Activated CD4-positive, alpha-beta T cell treated with anti-CD3 and anti-CD28 coated beads for 36 hours (primary cell): Measurements from ENCODE around the gene ETNK2. TPM values are rescaled to one million over a fixed set of nuclear protein-coding genes. Genes with fewer than 3 reads are reported as not detected.

Experiments used
- ATAC-seq: fragments of 200-7000 bp; cut with Tn5 transposase; one replicate; pipeline ENCODE4 v1.10.0; 2021; ENCODE audit warnings: mild to moderate bottlenecking, moderate library complexity
- CTCF ChIA-PET: fragments of 350-600 bp; sonication (Branson Sonifier 250); formaldehyde crosslinking; loops from one replicate; lab custom pipeline; 2021; ENCODE audit warnings: antibody characterized with exemption; lab: Charles Lee
- POLR2A ChIA-PET: fragments of 350-600 bp; sonication (Branson Sonifier 250); formaldehyde crosslinking; loops from one replicate; lab custom pipeline; 2021; ENCODE audit warnings: antibody characterized with exemption, inconsistent platforms; lab: Charles Lee
- DNase-seq: peaks from one replicate; pipeline ENCODE4 v3.0.0-alpha.2; 2020
- H3K27ac Mint-ChIP-seq: one replicate; pipeline ENCODE4 v1.8.0; 2021; ENCODE audit warnings: mixed read lengths
- H3K27me3 Mint-ChIP-seq: one replicate; pipeline ENCODE4 v1.8.0; 2021; ENCODE audit warnings: mixed read lengths
- H3K36me3 Mint-ChIP-seq: one replicate; pipeline ENCODE4 v1.8.0; 2021; ENCODE audit warnings: low read depth, mixed read lengths
- H3K4me1 Mint-ChIP-seq: one replicate; pipeline ENCODE4 v1.8.0; 2021; ENCODE audit warnings: mixed read lengths
- H3K4me3 Mint-ChIP-seq: one replicate; pipeline ENCODE4 v1.8.0; 2021; ENCODE audit warnings: mild to moderate bottlenecking, moderate library complexity, mixed read lengths
- H3K9me3 Mint-ChIP-seq: one replicate; pipeline ENCODE4 v1.8.0; 2021; ENCODE audit warnings: low read depth, mixed read lengths
- intact Hi-C, 2 experiments: fragments of 100-400 bp; cut with DNase I in 1 of 2; cut with micrococcal nuclease in 1 of 2; formaldehyde crosslinking; loops; one replicate each; pipeline versions ENCODE4 v1.14.2 to v1.15.1; 2022 to 2024; cut with DNase I, micrococcal nuclease
- total RNA-seq, 2 experiments: library from RNA; stranded (reverse); gene quantifications; one replicate each; pipeline ENCODE4 v1.2.3, GENCODE V29; 2021

ETNK2 gene
- total RNA-seq, 2 experiments from 2014 or later: 0.77 to 0.82 TPM

DNA sequence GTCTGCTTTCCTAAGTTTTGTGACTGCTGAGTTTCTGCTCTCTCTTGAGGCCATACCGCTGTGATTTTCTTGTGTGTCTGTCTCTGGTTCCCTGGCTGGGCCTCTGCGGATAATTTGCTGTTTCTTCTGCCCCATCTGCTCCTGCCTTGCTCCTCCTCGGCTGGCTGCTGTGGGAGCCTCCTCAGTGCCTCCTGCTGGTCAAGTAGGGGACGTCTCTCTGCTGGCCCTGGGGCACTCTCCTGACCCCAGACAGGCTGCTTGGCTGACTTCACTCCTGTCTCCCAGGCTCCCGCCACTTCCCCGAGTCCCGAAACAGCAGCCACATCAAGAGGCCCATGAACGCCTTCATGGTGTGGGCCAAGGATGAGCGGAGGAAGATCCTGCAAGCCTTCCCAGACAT is 28.5 kb downstream of the ETNK2 start:
- DNase-seq: peak; percentile 40
- no peaks in the 10 kb centered on the region for H3K36me3 Mint-ChIP-seq
- no peaks in the 10 kb centered on the region for H3K27me3 Mint-ChIP-seq
- POLR2A ChIA-PET: no interaction called here
- intact Hi-C loops: no loop called here
- no peaks in the 10 kb centered on the region for H3K4me1 Mint-ChIP-seq
- H3K4me3 Mint-ChIP-seq: no peak overlapping the region
- CTCF ChIA-PET: interaction anchor here (0.5 kb wide), 1 partner anchor 261 kb away, joined by 4 read pairs; no protein-coding TSS in a partner anchor
- no peaks in the 10 kb centered on the region for H3K9me3 Mint-ChIP-seq
- no peak overlapping the region for H3K27ac Mint-ChIP-seq
- peak; percentile 59 for ATAC-seq

DNA sequence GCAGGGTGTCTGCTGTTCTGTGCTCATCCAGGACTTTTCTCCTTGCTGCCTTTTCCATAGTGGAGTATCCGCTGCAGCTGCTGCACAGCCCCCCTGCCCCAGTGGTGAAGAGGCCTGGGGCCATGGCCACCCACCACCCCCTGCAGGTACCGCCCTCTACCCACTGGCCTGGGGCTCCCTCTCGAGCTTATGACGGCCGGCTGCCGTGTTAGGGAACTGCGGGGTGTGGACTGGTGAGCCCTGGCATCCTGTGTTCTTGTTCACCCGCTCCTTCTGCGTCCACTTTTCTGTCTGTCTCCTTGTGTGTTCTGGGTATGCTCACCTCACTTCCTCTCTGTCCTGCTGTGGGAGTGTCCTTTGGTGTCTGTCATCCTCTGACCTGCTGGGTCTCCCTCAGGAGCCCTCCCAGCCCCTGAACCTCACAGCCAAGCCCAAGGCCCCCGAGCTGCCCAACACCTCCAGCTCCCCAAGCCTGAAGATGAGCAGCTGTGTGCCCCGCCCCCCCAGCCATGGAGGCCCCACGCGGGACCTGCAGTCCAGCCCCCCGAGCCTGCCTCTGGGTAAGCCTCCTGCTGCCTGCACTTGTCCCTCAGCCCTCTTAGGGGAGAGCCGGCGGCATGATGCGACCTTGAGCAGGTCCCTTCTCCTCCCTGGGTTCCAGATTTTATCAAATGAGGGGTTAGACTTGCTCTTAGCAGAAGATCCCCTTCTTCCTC is 29.8 kb downstream of the ETNK2 start:
- Mint-ChIP-seq H3K36me3 (no peaks in the 10 kb centered on the region), H3K4me3 (no peak overlapping the region), H3K27ac (no peak overlapping the region), H3K4me1 (no peaks in the 10 kb centered on the region), H3K9me3 (no peaks in the 10 kb centered on the region), H3K27me3 (no peaks in the 10 kb centered on the region)
- ChIA-PET CTCF (interaction anchor here (0.6 kb wide), 1 partner anchor 97 kb away, joined by 3 read pairs; no protein-coding TSS in a partner anchor), POLR2A (no interaction called here)
- intact Hi-C loops: no loop called here
- ATAC-seq (no peak), DNase-seq (no peak)

DNA sequence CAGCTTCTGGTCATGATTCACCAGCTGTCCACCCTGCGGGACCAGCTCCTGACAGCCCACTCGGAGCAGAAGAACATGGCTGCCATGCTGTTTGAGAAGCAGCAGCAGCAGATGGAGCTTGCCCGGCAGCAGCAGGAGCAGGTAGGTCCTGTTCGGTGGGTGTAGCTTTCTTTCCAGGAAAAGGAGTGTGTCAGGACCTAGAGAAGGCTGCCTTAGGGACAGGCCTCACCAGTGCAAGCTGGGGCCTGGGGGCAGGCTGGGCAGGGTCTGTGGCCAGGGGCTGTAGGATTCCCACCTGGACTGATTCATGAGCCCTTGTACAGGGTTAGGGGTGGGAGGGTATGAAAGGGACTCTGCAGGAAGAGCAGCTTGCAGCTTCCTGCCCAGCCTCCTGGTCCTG is 35.3 kb downstream of the ETNK2 start:
- ChIA-PET POLR2A (no interaction called here), CTCF (interaction anchor here (0.8 to 1.8 kb wide), 2 partner anchors 12 to 46 kb away, joined by 3 to 5 read pairs; no protein-coding TSS in a partner anchor)
- Mint-ChIP-seq H3K4me1 (no peaks in the 10 kb centered on the region), H3K27ac (no peak overlapping the region), H3K27me3 (no peaks in the 10 kb centered on the region), H3K4me3 (no peak overlapping the region), H3K36me3 (no peaks in the 10 kb centered on the region), H3K9me3 (no peaks in the 10 kb centered on the region)
- intact Hi-C loops: no loop called here
- DNase-seq (no peak), ATAC-seq (no peak)

DNA sequence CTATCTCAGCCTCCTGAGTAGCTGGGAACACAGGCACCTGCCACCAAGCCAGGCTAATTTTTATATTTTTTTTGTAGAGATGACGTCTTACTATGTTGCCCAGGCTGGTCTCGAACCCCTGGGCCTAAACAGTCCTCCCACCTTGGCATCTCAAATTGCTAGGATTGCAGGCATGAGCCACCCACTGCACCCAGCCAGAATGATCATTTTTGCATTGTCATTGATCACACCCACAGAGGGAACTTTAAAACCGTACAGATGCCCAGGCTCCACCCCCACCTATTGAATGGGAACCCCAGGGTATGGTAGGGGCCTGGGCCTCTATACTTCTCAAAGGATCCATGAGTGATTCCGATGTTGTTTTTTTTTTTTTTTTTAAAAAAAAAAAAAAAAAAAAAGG is 36.7 kb downstream of the ETNK2 start:
- Mint-ChIP-seq H3K4me3 (no peak overlapping the region), H3K27me3 (no peaks in the 10 kb centered on the region), H3K9me3 (no peaks in the 10 kb centered on the region), H3K27ac (no peak overlapping the region), H3K36me3 (no peaks in the 10 kb centered on the region), H3K4me1 (no peaks in the 10 kb centered on the region)
- DNase-seq (no peak), ATAC-seq (no peak)
- intact Hi-C loops: no loop called here
- ChIA-PET CTCF (no interaction called here), POLR2A (interaction anchor here (0.8 kb wide), 1 partner anchor 14 kb away, joined by 12 read pairs; no protein-coding TSS in a partner anchor)

DNA sequence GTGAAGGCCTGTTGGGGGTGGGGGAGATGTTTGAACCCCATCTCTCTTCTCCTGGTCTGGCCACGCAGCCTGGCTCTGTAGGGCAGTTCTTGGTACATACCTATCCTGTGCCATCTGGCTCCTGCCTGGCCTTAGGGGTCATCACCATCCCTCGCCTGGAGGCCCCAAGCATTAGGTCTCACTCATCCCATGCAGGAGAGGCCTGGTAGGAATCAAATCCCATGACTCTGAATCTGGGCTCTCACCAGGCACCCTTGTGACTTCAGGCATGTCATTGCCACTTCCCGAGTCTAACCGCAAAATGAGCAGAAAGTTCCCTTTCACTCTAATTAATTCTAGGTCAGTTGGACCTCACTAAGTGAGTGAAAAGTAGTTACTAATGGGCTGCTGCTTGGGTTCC is 37.2 kb downstream of the ETNK2 start:
- H3K27ac Mint-ChIP-seq: no peak overlapping the region
- intact Hi-C loops: no loop called here
- ATAC-seq (no peak), DNase-seq (no peak)
- ChIA-PET POLR2A (no interaction called here), CTCF (interaction anchor here (1.9 kb wide), 1 partner anchor 14 kb away, joined by 5 read pairs; no protein-coding TSS in a partner anchor)
- no peaks in the 10 kb centered on the region for H3K27me3 Mint-ChIP-seq
- H3K9me3 Mint-ChIP-seq: no peaks in the 10 kb centered on the region
- H3K4me1 Mint-ChIP-seq: no peaks in the 10 kb centered on the region
- H3K36me3 Mint-ChIP-seq: no peaks in the 10 kb centered on the region
- H3K4me3 Mint-ChIP-seq: no peak overlapping the region

DNA sequence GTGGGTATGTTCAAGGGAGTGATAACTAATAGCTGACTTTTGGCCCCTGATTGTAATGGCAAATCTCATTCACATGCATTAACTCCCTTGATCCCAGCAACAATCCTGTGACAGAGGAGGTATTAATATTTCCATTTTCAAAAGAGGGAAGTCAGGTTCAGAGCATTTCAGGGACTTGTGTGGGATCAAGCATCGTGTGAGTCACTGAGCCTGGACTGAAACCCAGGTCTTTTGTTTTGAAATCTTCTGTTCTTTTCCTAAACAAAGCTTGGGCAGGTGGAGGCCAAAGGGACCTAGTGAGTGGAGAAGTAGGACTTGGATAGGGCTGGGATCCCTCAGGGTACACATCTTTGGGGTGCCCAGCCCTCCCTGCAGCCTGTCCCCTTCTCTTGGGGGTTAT is 37.9 kb downstream of the ETNK2 start:
- ChIA-PET CTCF (interaction anchor here (1.0 to 1.9 kb wide), 3 partner anchors 11 to 54 kb away, joined by 3 to 5 read pairs (median 5); no protein-coding TSS in a partner anchor), POLR2A (no interaction called here)
- H3K4me1 Mint-ChIP-seq: no peaks in the 10 kb centered on the region
- ATAC-seq (no peak), DNase-seq (no peak)
- no peaks in the 10 kb centered on the region for H3K36me3 Mint-ChIP-seq
- no peak overlapping the region for H3K4me3 Mint-ChIP-seq
- intact Hi-C loops: no loop called here
- H3K9me3 Mint-ChIP-seq: no peaks in the 10 kb centered on the region
- no peak overlapping the region for H3K27ac Mint-ChIP-seq
- no peaks in the 10 kb centered on the region for H3K27me3 Mint-ChIP-seq

DNA sequence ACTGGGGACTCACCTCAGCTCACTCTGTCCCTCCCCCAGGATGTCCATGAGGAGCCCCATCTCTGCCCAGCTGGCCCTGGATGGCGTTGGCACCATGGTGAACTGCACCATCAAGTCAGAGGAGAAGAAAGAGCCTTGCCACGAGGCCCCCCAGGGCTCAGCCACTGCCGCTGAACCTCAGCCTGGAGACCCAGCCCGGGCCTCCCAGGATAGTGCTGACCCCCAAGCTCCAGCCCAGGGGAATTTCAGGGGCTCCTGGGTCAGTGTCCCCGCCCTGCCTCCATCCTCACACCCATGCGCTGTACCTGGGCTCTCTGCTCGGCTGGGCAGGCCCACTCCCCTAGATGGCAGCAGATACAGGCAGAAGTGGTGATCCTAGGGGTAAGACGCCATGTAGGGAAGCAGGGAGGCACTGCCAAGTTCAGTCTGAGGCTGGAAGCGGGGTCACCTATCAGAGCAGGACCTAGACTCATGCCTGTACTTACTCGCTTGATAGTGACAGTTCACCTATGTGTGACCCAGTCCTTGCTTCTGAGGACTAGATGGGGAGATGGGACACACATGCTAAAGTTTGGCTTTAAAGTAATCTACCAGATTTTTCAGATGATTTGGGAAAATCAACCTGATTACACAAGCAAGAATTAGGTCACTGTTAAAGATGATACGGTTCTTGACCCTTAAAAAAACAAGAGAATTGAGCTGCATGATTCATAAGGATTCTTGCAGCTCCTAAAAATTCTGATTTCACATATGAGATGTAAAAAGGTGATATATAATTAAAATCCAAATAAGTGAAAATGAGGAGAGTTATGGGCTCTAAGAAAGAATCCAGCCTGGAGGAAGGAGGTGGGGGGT is 38.7 kb downstream of the ETNK2 start:
- ATAC-seq (no peak), DNase-seq (no peak)
- Mint-ChIP-seq H3K4me3 (no peak overlapping the region), H3K36me3 (no peaks in the 10 kb centered on the region), H3K27ac (no peak overlapping the region), H3K9me3 (no peaks in the 10 kb centered on the region), H3K27me3 (no peaks in the 10 kb centered on the region), H3K4me1 (no peaks in the 10 kb centered on the region)
- POLR2A ChIA-PET: no interaction called here
- CTCF ChIA-PET: interaction anchor here (0.7 to 1.9 kb wide), 4 partner anchors 12 to 53 kb away, joined by 3 to 5 read pairs (median 4); no protein-coding TSS in a partner anchor
- intact Hi-C loops: no loop called here

DNA sequence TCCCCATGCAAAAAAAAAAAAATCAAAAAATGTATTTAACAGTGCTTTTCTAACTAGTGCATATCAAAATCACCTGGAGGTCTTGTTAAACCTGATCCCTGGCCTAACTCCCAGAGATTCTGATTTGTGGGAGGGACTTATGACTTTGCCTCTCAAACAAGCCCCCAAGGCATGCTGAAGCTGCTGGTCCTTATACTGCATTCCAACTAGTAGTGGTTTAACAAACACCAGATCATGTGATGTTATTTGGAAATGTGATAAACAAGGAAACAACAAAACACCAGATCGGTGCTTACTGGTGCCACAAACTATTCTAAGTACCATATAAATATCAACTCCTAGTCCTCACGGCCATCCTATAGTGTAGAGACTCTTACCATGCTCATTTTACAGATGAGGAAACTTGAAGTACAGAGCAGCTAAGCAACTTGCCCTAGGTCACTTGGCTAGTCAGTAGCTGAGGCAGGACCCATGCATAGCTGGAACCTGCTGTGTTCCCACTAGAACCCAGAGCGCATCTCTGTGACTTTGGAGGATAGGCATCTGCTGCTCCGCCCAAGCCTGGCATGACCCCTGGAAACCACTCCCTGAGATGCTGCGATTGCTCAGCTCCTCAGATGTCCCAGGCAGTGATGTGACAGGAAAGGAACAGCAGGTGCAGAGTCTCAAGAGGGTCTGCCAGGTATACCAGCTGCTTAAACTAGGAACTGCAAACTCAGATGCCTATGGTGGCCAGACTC is 40.8 kb downstream of the ETNK2 start:
- Mint-ChIP-seq H3K9me3 (no peaks in the 10 kb centered on the region), H3K36me3 (no peaks in the 10 kb centered on the region), H3K27me3 (peaks cover under 1% of the 10 kb centered on the region), H3K4me3 (no peak overlapping the region), H3K27ac (no peak overlapping the region), H3K4me1 (no peaks in the 10 kb centered on the region)
- ChIA-PET POLR2A (no interaction called here), CTCF (interaction anchor here (1.3 kb wide), 1 partner anchor 18 kb away, joined by 3 read pairs; no protein-coding TSS in a partner anchor)
- DNase-seq (no peak), ATAC-seq (no peak)
- intact Hi-C loops: no loop called here

DNA sequence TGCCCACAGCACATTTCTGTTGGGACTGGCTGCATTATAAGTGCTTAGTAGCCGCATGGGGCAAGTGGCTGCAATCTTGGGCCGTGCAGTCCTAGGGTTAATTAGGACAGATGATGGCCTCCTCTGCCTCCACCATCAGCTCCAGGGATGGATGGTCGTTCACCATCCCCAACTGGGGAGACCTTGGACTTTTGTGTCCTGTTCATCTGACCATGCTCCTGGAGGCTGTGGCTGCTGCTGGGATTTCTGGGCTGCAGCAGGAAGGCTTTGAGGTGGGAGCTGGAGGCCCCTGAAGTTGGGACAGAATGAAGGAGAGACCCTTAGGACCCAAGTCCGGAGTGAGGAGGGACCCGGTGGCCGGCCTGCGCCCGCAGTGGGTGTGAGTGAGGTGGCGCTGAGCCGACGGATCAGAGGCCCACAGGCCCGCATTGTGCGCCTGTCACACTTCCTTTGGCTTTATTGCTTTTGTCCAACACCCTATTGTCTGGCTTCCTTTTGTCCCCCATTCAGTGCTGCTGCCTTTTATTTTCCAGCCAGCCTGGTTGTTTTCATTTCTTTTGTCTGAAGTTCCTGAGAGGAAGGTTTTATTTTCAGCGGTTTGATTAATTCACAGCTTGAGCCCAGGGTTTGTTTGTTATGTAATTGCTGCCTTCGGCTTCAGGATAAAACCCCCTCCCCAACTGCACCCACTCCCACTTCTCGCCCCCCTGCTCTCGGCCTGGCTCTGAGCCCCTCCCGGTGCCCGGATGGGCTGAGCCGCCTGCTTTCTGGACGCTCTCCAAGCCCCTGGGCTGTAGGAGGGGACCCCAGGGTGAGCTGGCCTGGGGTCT is 43.3 kb downstream of the ETNK2 start:
- intact Hi-C loops: no loop called here
- H3K27ac Mint-ChIP-seq: no peak overlapping the region
- CTCF ChIA-PET: interaction anchor here (0.9 to 1.2 kb wide), 2 partner anchors 20 to 178 kb away, joined by 3 to 4 read pairs; no protein-coding TSS in a partner anchor
- H3K4me1 Mint-ChIP-seq: peaks cover 14% of the 10 kb centered on the region
- no peak overlapping the region for H3K4me3 Mint-ChIP-seq
- H3K27me3 Mint-ChIP-seq: peaks cover 8% of the 10 kb centered on the region
- ATAC-seq (no peak), DNase-seq (no peak)
- H3K36me3 Mint-ChIP-seq: no peaks in the 10 kb centered on the region
- POLR2A ChIA-PET: no interaction called here
- H3K9me3 Mint-ChIP-seq: no peaks in the 10 kb centered on the region

DNA sequence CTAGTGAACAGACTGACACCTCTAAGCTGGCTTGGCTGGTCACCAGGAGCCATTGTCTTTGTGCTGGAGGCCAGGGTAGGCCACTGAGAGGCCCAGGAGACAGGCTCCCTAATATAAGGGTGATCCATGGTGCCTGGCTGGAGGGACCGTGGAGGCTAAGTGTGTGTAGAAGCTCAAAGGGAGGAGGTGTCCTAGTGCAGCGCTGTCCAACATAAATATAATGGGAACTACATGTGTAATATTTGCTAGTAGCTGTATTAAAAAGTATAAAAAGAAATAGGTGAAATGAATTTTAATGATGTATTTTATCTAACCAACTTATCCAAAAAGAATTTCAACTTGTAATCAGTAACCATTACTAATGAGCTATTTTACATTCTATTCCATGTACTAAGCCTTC is 44.0 kb downstream of the ETNK2 start:
- Mint-ChIP-seq H3K4me3 (no peak overlapping the region), H3K4me1 (peaks cover 18% of the 10 kb centered on the region), H3K9me3 (no peaks in the 10 kb centered on the region), H3K27me3 (peaks cover 8% of the 10 kb centered on the region), H3K36me3 (no peaks in the 10 kb centered on the region), H3K27ac (no peak overlapping the region)
- ChIA-PET CTCF (interaction anchor here (0.9 to 1.2 kb wide), 3 partner anchors 9 to 178 kb away, joined by 3 to 4 read pairs (median 3); no protein-coding TSS in a partner anchor), POLR2A (no interaction called here)
- intact Hi-C loops: no loop called here
- ATAC-seq: no peak
- DNase-seq: no peak
